ENCODE measurements around the gene MAP7D2.
A peak's percentile ranks its signal among the peaks of the same experiment; 100 is the strongest.

Gene MAP7D2

DNA sequence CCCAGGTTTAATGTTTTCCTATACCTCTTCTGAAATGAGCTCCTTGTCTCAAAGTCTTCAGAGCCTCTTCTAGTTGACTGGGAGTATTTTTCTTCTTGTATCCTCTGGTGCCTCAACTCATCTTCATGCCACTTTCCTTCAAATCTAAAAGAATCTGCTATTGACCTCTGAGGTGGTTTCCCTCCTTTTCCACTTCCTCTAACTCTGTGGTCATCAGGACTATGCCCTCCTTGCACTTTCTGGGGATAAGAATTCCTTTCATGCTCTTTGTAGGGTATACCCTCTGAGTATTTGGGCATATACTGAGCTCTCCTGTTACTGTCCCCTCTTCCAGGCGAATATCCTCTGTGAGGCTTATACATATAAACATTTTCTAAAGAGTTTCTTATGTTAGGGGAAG is 150.7 kb downstream of the MAP7D2 start:
- DNase-seq (ENCODE audit: low read depth): no peak

DNA sequence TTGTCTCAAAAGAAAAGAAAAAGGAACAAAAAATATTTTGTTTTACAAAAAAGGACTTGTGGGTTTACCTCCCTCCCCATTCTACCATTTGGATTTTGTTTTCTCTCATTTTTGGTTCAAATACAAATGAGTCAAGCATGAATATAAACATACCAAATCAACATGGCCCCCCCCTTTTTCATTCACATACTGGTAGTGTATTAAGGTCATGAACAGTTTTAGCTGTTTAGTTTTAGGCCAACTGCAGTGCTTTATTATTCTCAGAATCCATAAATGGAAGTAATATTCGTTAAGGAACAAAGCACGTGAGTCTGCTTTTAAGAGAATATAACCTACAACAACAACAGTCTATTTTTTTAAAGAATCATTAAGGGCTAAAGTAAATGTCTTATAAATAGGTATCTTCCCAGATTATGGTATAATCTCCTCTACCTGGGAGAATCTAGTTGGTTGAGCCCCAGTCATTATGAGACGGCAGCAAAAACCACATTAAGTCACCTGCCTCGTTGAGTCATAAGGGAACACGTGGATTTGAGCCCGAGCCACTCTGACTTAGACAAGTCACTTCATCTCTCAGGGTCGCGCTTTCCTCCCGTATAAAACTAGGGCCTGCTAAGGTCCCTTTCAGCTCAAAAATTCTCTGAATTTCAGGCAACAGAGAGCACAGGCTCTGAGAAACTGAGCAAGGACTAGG is 152.5 kb downstream of the MAP7D2 start:
- DNase-seq (ENCODE audit: low read depth): peak; percentile 9

DNA sequence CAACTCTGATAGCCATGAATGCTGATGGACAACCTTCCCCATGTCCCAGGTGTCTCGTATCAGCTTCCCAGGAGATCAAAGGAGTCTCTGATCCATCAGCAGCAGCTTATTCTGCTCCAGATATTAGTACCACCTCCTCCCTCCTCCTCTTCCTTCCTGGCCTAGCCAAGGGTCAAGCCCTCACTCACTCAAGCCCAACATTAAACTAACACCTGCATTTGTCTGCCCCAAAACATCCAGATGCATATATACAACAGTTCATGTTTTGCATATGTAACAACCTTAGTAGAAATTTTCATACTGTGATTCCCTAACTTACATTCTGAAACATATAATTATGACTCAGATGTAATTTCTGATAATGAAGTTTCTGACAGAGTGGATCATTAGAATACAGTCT is 155.8 kb downstream of the MAP7D2 start:
- DNase-seq (ENCODE audit: low read depth): no peak

DNA sequence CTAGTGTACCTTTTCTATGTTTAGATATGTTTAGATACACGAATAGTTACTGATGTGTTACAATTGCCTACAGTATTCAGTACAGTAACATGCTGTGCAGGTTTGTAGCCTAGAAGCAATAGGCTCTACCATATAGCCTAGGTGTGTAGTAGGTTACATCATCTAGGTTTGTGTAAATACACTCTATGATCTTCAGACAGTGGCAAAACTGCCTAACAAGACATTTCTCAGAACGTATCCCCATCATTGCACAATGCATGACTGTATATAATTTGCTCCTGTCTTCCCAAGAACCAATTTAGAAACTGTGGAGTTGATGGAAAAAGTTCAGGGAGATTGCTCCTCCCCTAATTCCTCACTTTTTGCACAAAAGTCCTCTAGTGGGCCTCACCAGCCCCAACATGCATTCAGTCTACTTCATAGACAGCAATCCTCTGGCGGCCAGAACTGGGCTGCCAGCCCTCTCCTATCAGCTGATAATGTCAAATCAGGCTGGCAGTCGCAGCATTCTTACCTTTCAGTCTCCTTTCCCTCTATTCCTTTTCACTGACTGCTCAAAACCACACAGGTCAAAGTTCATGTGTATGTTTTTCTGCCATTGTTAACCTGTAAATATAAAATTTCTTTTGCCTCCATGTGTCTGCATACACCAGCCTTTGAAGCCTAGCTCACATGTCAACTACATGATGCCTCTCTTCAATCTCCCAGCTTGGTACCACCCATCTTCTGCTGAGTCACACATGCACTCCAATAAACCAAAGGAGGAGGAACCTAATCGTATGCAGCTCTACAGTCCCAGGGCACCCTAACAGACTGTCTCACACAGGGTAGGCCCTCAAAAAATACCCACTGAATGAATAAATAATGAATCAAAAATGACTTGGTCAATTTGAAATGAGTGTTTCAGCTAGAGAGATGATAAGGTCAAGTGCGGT is 157.9 kb downstream of the MAP7D2 start:
- no peak for DNase-seq (ENCODE audit: low read depth)

GRCh38 chrX:19956923-19957322 is 159.8 kb downstream of the MAP7D2 start:
- DNase-seq (ENCODE audit: low read depth): no peak

Data from activated T-cell treated with anti-CD3 and anti-CD28 coated beads for 24 hours (primary cell).